Fibroblast of lung (primary cell): ENCODE data around the gene SPSB1. TPM values are rescaled to one million over a fixed set of nuclear protein-coding genes. Genes with fewer than 3 reads are reported as not detected.

ENCODE experiments used
- DNase-seq, 2 donors: peaks; one replicate each; pipeline versions ENCODE4 v3.0.0 to v3.0.0-alpha.2; 2010; ENCODE audit warnings: low read depth in 2 of 2
- H2AFZ ChIP-seq: 2 replicates; pipeline ENCODE4 v1.5.1; 2012; ENCODE audit warnings: low read length, control low read depth, inconsistent platforms
- H3K27ac ChIP-seq: 2 replicates; pipeline ENCODE4 v1.5.1; 2011; ENCODE audit warnings: low read length, control low read depth; ENCODE audit not compliant: insufficient read depth
- H3K27me3 ChIP-seq: 2 replicates; pipeline ENCODE4 v1.5.1; 2011; ENCODE audit warnings: mild to moderate bottlenecking, low read length; ENCODE audit not compliant: control insufficient read depth, insufficient read depth
- H3K36me3 ChIP-seq: 2 replicates; pipeline ENCODE4 v1.5.1; 2011; ENCODE audit warnings: low read length; ENCODE audit not compliant: control insufficient read depth, insufficient read depth
- H3K4me1 ChIP-seq: 2 replicates; pipeline ENCODE4 v1.5.1; 2011; ENCODE audit warnings: low read length; ENCODE audit not compliant: control insufficient read depth, insufficient read depth; ENCODE audit errors: extremely low read depth
- H3K4me2 ChIP-seq: 2 replicates; pipeline ENCODE4 v1.5.1; 2011; ENCODE audit warnings: low read length, control low read depth; ENCODE audit not compliant: insufficient read depth; ENCODE audit errors: extremely low read depth
- H3K4me3 ChIP-seq, 4 experiments: fragments of 200-600 bp in 1 of 4; sonication (generic) in 1 of 4; replicated peaks in 1 of 4; 2 replicates each; pipeline ENCODE4 v1.5.1; 2011 to 2016; ENCODE audit warnings: low read length in 4 of 4, low read depth in 3 of 4, mild to moderate bottlenecking in 3 of 4, control low read depth in 2 of 4, inconsistent platforms in 1 of 4, mixed read lengths in 1 of 4; ENCODE audit not compliant: insufficient read depth in 1 of 4; ENCODE audit errors: control extremely low read depth in 1 of 4
- H3K79me2 ChIP-seq: 2 replicates; pipeline ENCODE4 v1.5.1; 2012; ENCODE audit warnings: mild to moderate bottlenecking, low read length, inconsistent platforms; ENCODE audit not compliant: control insufficient read depth, insufficient read depth
- H3K9ac ChIP-seq: 2 replicates; pipeline ENCODE4 v1.5.1; 2011; ENCODE audit warnings: mild to moderate bottlenecking, low read length, control low read depth; ENCODE audit not compliant: insufficient read depth
- H3K9me3 ChIP-seq: 2 replicates; pipeline ENCODE4 v1.5.1; 2012; ENCODE audit warnings: low read depth, low read length; ENCODE audit not compliant: control insufficient read depth, insufficient read depth
- H4K20me1 ChIP-seq: 2 replicates; pipeline ENCODE4 v1.5.1; 2011; ENCODE audit warnings: low read length; ENCODE audit not compliant: control insufficient read depth, insufficient read depth; ENCODE audit errors: extremely low read depth
- CTCF ChIP-seq, 2 donors: IDR thresholded peaks in 1 of 2; conservative IDR thresholded peaks in 1 of 2; 1 replicate in 1 of 2; 2 replicates in 1 of 2; pipeline ENCODE4 v1.5.1; 2011 to 2012; ENCODE audit warnings: low read length in 2 of 2, control low read depth in 1 of 2, inconsistent platforms in 1 of 2, low read depth in 1 of 2, mild to moderate bottlenecking in 1 of 2
- EZH2 ChIP-seq: IDR thresholded peaks from 2 replicates; pipeline ENCODE4 v1.5.1; 2012; ENCODE audit warnings: low read length, control low read depth, mild to moderate bottlenecking; ENCODE audit errors: missing control alignments
- polyA plus RNA-seq, 2 donors: library from polyadenylated mRNA; depleted of rRNA in 1 of 2; stranded (reverse) in 1 of 2; unstranded in 1 of 2; fragments of >200 nt; gene quantifications; 2 replicates each; pipeline ENCODE4 v1.2.1, GENCODE V29; 2011 to 2012; ENCODE audit warnings: missing spikeins in 1 of 2
- total RNA-seq: library from RNA; depleted of rRNA; stranded (reverse); fragments of >200 nt; gene quantifications from 2 replicates; pipeline ENCODE4 v1.2.1, GENCODE V29; 2014

Gene SPSB1
- total and polyA plus RNA-seq, 2 donors (not counting 1 experiment from before 2014, with no cell fraction given), result 14.3 to 20.6 TPM

DNA sequence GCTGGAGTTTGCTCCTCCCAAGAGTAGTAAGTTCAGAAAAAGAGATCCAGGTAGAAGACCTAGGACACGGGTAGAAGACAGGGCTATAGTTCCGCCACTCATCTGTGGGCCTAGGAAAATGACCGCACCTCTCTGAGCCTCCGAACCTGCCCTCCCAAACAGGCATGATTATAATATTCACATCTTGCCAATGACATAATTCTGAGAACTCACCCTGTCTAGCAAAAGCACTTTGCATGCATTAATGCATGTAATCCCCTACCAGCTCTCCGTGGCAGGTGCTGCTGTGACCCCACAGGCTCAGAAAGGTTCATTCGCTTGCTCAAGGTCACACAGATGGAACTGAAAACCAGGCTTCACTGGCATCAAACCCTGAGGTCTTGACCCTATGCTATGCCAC, 88.0 kb downstream of the SPSB1 start:
- Histone ChIP-seq H3K9ac (no peak overlapping the region), H3K4me1 (peaks cover 10% of the 10 kb centered on the region), H3K9me3 (no peaks in the 10 kb centered on the region), H3K27ac (no peak overlapping the region), H2AFZ (no peak overlapping the region), H3K4me3 (no peak overlapping the region), H3K27me3 (peaks cover 10% of the 10 kb centered on the region), H3K79me2 (no peaks in the 10 kb centered on the region), H4K20me1 (no peaks in the 10 kb centered on the region), H3K4me2 (no peak overlapping the region), H3K36me3 (no peaks in the 10 kb centered on the region)
- no peak for TF ChIP-seq CTCF (conservative IDR thresholded peaks at IDR 0.05 in 1 of 2, IDR thresholded peaks at IDR 0.05 in 1 of 2; ENCODE audit: low read depth in 1 of 2, low read length in 2 of 2)
- no peak for TF ChIP-seq EZH2
- no peak for DNase-seq

- no peak for DNase-seq
- no peak overlapping the region for H3K27ac ChIP-seq
- no peaks in the 10 kb centered on the region for H4K20me1 ChIP-seq
- TF ChIP-seq EZH2 (no peak), CTCF (conservative IDR thresholded peaks at IDR 0.05 in 1 of 2, IDR thresholded peaks at IDR 0.05 in 1 of 2; ENCODE audit: low read depth in 1 of 2, low read length in 2 of 2) (no peak)
- no peaks in the 10 kb centered on the region for H3K9me3 ChIP-seq
- H3K9ac ChIP-seq, result no peak overlapping the region
- H3K4me2 ChIP-seq, result no peak overlapping the region
- no peaks in the 10 kb centered on the region for H3K36me3 ChIP-seq
- H3K4me1 ChIP-seq, result no peaks in the 10 kb centered on the region
- H3K27me3 ChIP-seq, result peaks cover 10% of the 10 kb centered on the region
- no peak overlapping the region for H2AFZ ChIP-seq
- H3K4me3 ChIP-seq, result no peak overlapping the region
- no peaks in the 10 kb centered on the region for H3K79me2 ChIP-seq
These were observed 90.2 kb downstream of the SPSB1 start for GRCh38 chr1:9382643-9383491.

DNA sequence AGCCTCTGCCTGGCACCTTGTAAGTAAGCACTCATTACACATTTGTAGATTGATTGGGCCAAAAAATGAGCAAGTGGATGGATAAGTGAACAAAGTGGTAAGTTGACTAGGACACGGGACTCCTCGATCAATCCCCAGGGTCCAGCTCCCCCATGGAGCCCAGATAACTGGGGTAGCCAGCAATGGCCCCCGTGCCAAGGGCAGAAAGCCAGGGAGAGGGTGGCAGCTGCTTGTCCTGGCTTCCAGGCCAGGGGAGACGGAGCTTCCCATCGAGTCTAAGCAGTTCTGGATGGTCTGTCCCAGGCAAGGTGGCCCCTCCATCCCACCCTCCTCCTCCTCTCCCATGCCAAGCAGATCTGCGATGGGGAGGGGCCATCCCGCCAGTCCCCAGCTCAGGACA, 91.4 kb downstream of the SPSB1 start:
- no peaks in the 10 kb centered on the region for H4K20me1 ChIP-seq
- TF ChIP-seq CTCF (conservative IDR thresholded peaks at IDR 0.05 in 1 of 2, IDR thresholded peaks at IDR 0.05 in 1 of 2; ENCODE audit: low read depth in 1 of 2, low read length in 2 of 2) (no peak), EZH2 (no peak)
- H3K27me3 ChIP-seq, result peaks cover 10% of the 10 kb centered on the region
- H3K27ac ChIP-seq, result no peak overlapping the region
- no peak overlapping the region for H3K4me3 ChIP-seq
- no peak overlapping the region for H3K4me2 ChIP-seq
- H3K36me3 ChIP-seq, result no peaks in the 10 kb centered on the region
- H3K79me2 ChIP-seq, result no peaks in the 10 kb centered on the region
- peaks cover 3% of the 10 kb centered on the region for H3K4me1 ChIP-seq
- H3K9me3 ChIP-seq, result no peaks in the 10 kb centered on the region
- no peak for DNase-seq
- no peak overlapping the region for H2AFZ ChIP-seq
- no peak overlapping the region for H3K9ac ChIP-seq
